ENCODE measurements around the gene UBXN10. TPM values are rescaled to one million over a fixed set of nuclear protein-coding genes. Genes with fewer than 3 reads are reported as not detected.

UBXN10 gene
- total and polyA plus RNA-seq, 11 donors: 0.14 to 2.6 (median 1.1) TPM

- ATAC-seq: no peak
- no peak for TF ChIP-seq POLR2A (IDR thresholded peaks at IDR 0.05)
- DNase-seq: no peak
- Histone ChIP-seq H3K9me3 (no peaks in the 10 kb centered on the region), H3K36me3 (no peaks in the 10 kb centered on the region), H3K27ac (no peak overlapping the region), H3K4me1 (peaks cover 0 to 12% (median 6%) of the 10 kb centered on the region in 12 donors), H3K4me3 (no peak overlapping the region), H3K27me3 (peaks cover 0 to 26% (median 13%) of the 10 kb centered on the region in 9 donors)
- 61 to 76% (median 63%) methylated on average over 4 of the region's 4 CpGs for whole genome bisulfite sequencing, 4 donors
- intact Hi-C loops (cut with DNase I): no loop called here
Measured at GRCh38 chr1:20209471-20209870, 23.6 kb downstream of the UBXN10 start.

- Histone ChIP-seq H3K4me1 (peaks cover 0 to 12% (median 6%) of the 10 kb centered on the region in 12 donors), H3K4me3 (no peak overlapping the region), H3K27me3 (peaks cover 0 to 26% (median 15%) of the 10 kb centered on the region in 9 donors), H3K9me3 (no peaks in the 10 kb centered on the region), H3K27ac (no peak overlapping the region), H3K36me3 (no peaks in the 10 kb centered on the region)
- 71 to 78% (median 71%) methylated on average over 10 of the region's 10 CpGs for WGBS, 4 donors
- intact Hi-C loops (cut with DNase I): loop anchor here in 5 of 10 donors (5.0 to 10.0 kb wide), 2 partner anchors 154 to 221 kb away; no protein-coding TSS in a partner anchor
- TF ChIP-seq POLR2A (IDR thresholded peaks at IDR 0.05): no peak
- TF ChIP-seq CTCF (IDR thresholded peaks at IDR 0.05): no peak
- ATAC-seq (no peak), DNase-seq (no peak)
Measured at GRCh38 chr1:20210736-20211460, 25.0 kb downstream of the UBXN10 start.

- H3K27me3 ChIP-seq: peaks cover 0 to 26% (median 15%) of the 10 kb centered on the region in 9 donors
- WGBS, 4 donors: 54 to 64% (median 56%) methylated on average over 4 of the region's 4 CpGs
- no peak for TF ChIP-seq POLR2A (IDR thresholded peaks at IDR 0.05)
- no peak for TF ChIP-seq CTCF (IDR thresholded peaks at IDR 0.05)
- no peaks in the 10 kb centered on the region for H3K36me3 ChIP-seq
- H3K27ac ChIP-seq: no peak overlapping the region
- ATAC-seq (peak in 2 of 4 donors; percentile 8 to 12), DNase-seq (no peak)
- no peaks in the 10 kb centered on the region for H3K9me3 ChIP-seq
- peaks cover 0 to 12% (median 6%) of the 10 kb centered on the region in 12 donors for H3K4me1 ChIP-seq
- no peak overlapping the region for H3K4me3 ChIP-seq
- intact Hi-C loops (cut with DNase I): loop anchor here in 5 of 10 donors (5.0 to 10.0 kb wide), 2 partner anchors 153 to 221 kb away; no protein-coding TSS in a partner anchor
Measured at GRCh38 chr1:20211511-20211931, 25.6 kb downstream of the UBXN10 start.

GRCh38 chr1:20212085-20212684 is 26.3 kb downstream of the UBXN10 start:
- Histone ChIP-seq H3K9me3 (no peaks in the 10 kb centered on the region), H3K4me1 (peaks cover 0 to 12% (median 6%) of the 10 kb centered on the region in 12 donors), H3K27me3 (peaks cover 0 to 25% (median 15%) of the 10 kb centered on the region in 9 donors), H3K36me3 (no peaks in the 10 kb centered on the region), H3K4me3 (no peak overlapping the region), H3K27ac (no peak overlapping the region)
- ATAC-seq (no peak), DNase-seq (no peak)
- WGBS, 4 donors: 60 to 65% (median 63%) methylated on average over 11 of the region's 11 CpGs
- no peak for TF ChIP-seq POLR2A (IDR thresholded peaks at IDR 0.05)
- no peak for TF ChIP-seq CTCF (IDR thresholded peaks at IDR 0.05)
- intact Hi-C loops (cut with DNase I): loop anchor here in 7 of 10 donors (2.0 to 10.0 kb wide), 4 partner anchors 153 to 283 kb away; no protein-coding TSS in a partner anchor
